ENCODE data around the gene CNIH2. TPM values are rescaled to one million over a fixed set of nuclear protein-coding genes. Genes with fewer than 3 reads are reported as not detected.
A peak's percentile ranks its signal among the peaks of the same experiment; 100 is the strongest.

The CNIH2 gene
- total RNA-seq, 1 experiment from 2014 or later: 12.9 TPM

- Mint-ChIP-seq H3K9me3 (no peaks in the 10 kb centered on the region), H3K4me1 (no peaks in the 10 kb centered on the region), H3K27me3 (ENCODE audit: low read depth) (no peaks in the 10 kb centered on the region; the same call in 1 of the 2 replicates), H3K27ac (peak overlapping the region; percentile 58; the same call in 1 of the 2 replicates), H3K36me3 (peaks cover 2% of the 10 kb centered on the region; the same call in 1 of the 2 replicates), H3K4me3 (no peak overlapping the region)
- DNase-seq (ENCODE audit: low spot score) (no peak), ATAC-seq (no peak)
- ChIA-PET CTCF (interaction anchor here (0.6 to 1.3 kb wide), 2 partner anchors 22 to 69 kb away, joined by 3 to 6 read pairs; no protein-coding TSS in a partner anchor), POLR2A (no interaction called here)
- no peak for TF ChIP-seq ERG (CRISPR knock-in tag; IDR thresholded peaks at IDR 0.05)
- TF ChIP-seq KAT7 (CRISPR knock-in tag; IDR thresholded peaks at IDR 0.05; ENCODE audit: borderline replicate concordance): no peak
- TF ChIP-seq JUN (CRISPR knock-in tag; IDR thresholded peaks at IDR 0.05): no peak
- TF ChIP-seq FOXJ3 (CRISPR knock-in tag; IDR thresholded peaks at IDR 0.05; ENCODE audit: borderline replicate concordance): no peak
- TF ChIP-seq MLX (CRISPR knock-in tag; IDR thresholded peaks at IDR 0.05): no peak
- no peak for TF ChIP-seq TP53 (CRISPR knock-in tag; IDR thresholded peaks at IDR 0.05)
- no peak for TF ChIP-seq NR1H2 (CRISPR knock-in tag; IDR thresholded peaks at IDR 0.05)
- no peak for TF ChIP-seq ETV6 (CRISPR knock-in tag; IDR thresholded peaks at IDR 0.05)
- TF ChIP-seq SMAD3 (CRISPR knock-in tag; IDR thresholded peaks at IDR 0.05; ENCODE audit: borderline replicate concordance): no peak
- no peak for TF ChIP-seq CDX4 (CRISPR knock-in tag; IDR thresholded peaks at IDR 0.05; ENCODE audit: borderline replicate concordance)
Measured at GRCh38 chr11:66243782-66244535, 34.0 kb upstream of the CNIH2 start.

GRCh38 chr11:66247295-66247694 lies 30.7 kb upstream of the CNIH2 start:
- no peaks in the 10 kb centered on the region for H3K36me3 Mint-ChIP-seq
- ChIA-PET POLR2A (no interaction called here), CTCF (interaction anchor here (1.3 kb wide), 2 partner anchors 18 to 25 kb away, joined by 4 to 5 read pairs; no protein-coding TSS in a partner anchor)
- no peaks in the 10 kb centered on the region; the same call in 1 of the 2 replicates for H3K27me3 Mint-ChIP-seq (ENCODE audit: low read depth)
- no peaks in the 10 kb centered on the region for H3K4me1 Mint-ChIP-seq
- H3K9me3 Mint-ChIP-seq: no peaks in the 10 kb centered on the region
- no peak overlapping the region for H3K4me3 Mint-ChIP-seq
- DNase-seq (ENCODE audit: low spot score): no peak
- no peak for ATAC-seq
- peak overlapping the region; percentile 31 for H3K27ac Mint-ChIP-seq
- TF ChIP-seq ZBTB43 (CRISPR knock-in tag; IDR thresholded peaks at IDR 0.05): no peak
- TF ChIP-seq E2F5 (CRISPR knock-in tag; IDR thresholded peaks at IDR 0.05): no peak
- TF ChIP-seq FOXK1 (CRISPR knock-in tag; IDR thresholded peaks at IDR 0.05): no peak
- no peak for TF ChIP-seq E2F4 (CRISPR knock-in tag; IDR thresholded peaks at IDR 0.05; ENCODE audit: borderline replicate concordance, low read depth)
- TF ChIP-seq GTF2I (CRISPR knock-in tag; conservative IDR thresholded peaks at IDR 0.05): no peak
- TF ChIP-seq ZSCAN18 (CRISPR knock-in tag; IDR thresholded peaks at IDR 0.05): no peak
- no peak for TF ChIP-seq ZNF232 (CRISPR knock-in tag; IDR thresholded peaks at IDR 0.05)
- TF ChIP-seq MXD4 (CRISPR knock-in tag; IDR thresholded peaks at IDR 0.05; ENCODE audit: borderline replicate concordance): no peak
- TF ChIP-seq AR (CRISPR knock-in tag; IDR thresholded peaks at IDR 0.05): no peak
- no peak for TF ChIP-seq MAX (CRISPR knock-in tag; IDR thresholded peaks at IDR 0.05)
- TF ChIP-seq NR1H2 (CRISPR knock-in tag; IDR thresholded peaks at IDR 0.05): no peak
- no peak for TF ChIP-seq NR3C1 (CRISPR knock-in tag; conservative IDR thresholded peaks at IDR 0.05; ENCODE audit: low read depth)
- no peak for TF ChIP-seq ATF3 (CRISPR knock-in tag; conservative IDR thresholded peaks at IDR 0.05)
- TF ChIP-seq ZNF396 (CRISPR knock-in tag; IDR thresholded peaks at IDR 0.05; ENCODE audit: borderline replicate concordance): no peak

Data from WTC11 (cell line).